ENCODE data around the gene BCL3. TPM values are rescaled to one million over a fixed set of nuclear protein-coding genes. Genes with fewer than 3 reads are reported as not detected.

Gene BCL3
- 10 to 100 TPM; 12.9 to 20.1 (median 16.7) TPM for total RNA-seq (2021; fragmentation: NEBNext Ultra II Directional; extraction: Animal tissue kit (Norgen Biotek cat#: 25700))
- long read RNA-seq, partial matches to known transcripts: 1 of 3 reads
- long read RNA-seq, other reads (novel, unspliced or antisense): 0 of 3 reads

GRCh38 chr19:44748426-44749254 is at the start of gene BCL3:
BCL3 (plus strand) TSS chr19:44748708; CDS start chr19:44748791, 83 bp downstream.
- no peak for DNase-seq
- Mint-ChIP-seq H3K4me3 (peak within 1 kb of the TSS; percentile 96), H3K4me1 (ENCODE audit: low read depth) (peaks cover 73% of the 10 kb centered on the region), H3K9me3 (no peaks in the 10 kb centered on the region), H3K27ac (peak within 1 kb of the TSS; percentile 87), H3K27me3 (ENCODE audit: insufficient read depth) (peaks cover 1% of the 10 kb centered on the region), H3K36me3 (ENCODE audit: low read depth) (peaks cover 19% of the 10 kb centered on the region)
- TF ChIP-seq CTCF (IDR thresholded peaks at IDR 0.05): no peak

- Mint-ChIP-seq H3K36me3 (ENCODE audit: low read depth) (no peaks in the 10 kb centered on the region), H3K4me3 (no peak overlapping the region), H3K4me1 (ENCODE audit: low read depth) (no peaks in the 10 kb centered on the region), H3K27ac (no peak overlapping the region), H3K27me3 (ENCODE audit: insufficient read depth) (no peaks in the 10 kb centered on the region; the same call in 1 of the 2 replicates), H3K9me3 (no peaks in the 10 kb centered on the region)
- DNase-seq: no peak
- no peak for TF ChIP-seq CTCF (IDR thresholded peaks at IDR 0.05)
Observed at GRCh38 chr19:44700547-44700946, 48.0 kb upstream of the BCL3 start.

GRCh38 chr19:44701228-44701627 is 47.3 kb upstream of the BCL3 start:
- no peaks in the 10 kb centered on the region; the same call in 1 of the 2 replicates for H3K27me3 Mint-ChIP-seq (ENCODE audit: insufficient read depth)
- DNase-seq: no peak
- no peak overlapping the region for H3K27ac Mint-ChIP-seq
- H3K4me3 Mint-ChIP-seq: no peak overlapping the region
- no peak for TF ChIP-seq CTCF (IDR thresholded peaks at IDR 0.05)
- H3K36me3 Mint-ChIP-seq (ENCODE audit: low read depth): no peaks in the 10 kb centered on the region
- no peaks in the 10 kb centered on the region for H3K4me1 Mint-ChIP-seq (ENCODE audit: low read depth)
- H3K9me3 Mint-ChIP-seq: no peaks in the 10 kb centered on the region

GRCh38 chr19:44702551-44703176 is 45.8 kb upstream of the BCL3 start:
- Mint-ChIP-seq H3K4me3 (no peak overlapping the region), H3K27me3 (ENCODE audit: insufficient read depth) (no peaks in the 10 kb centered on the region; the same call in 1 of the 2 replicates), H3K27ac (no peak overlapping the region), H3K4me1 (ENCODE audit: low read depth) (no peaks in the 10 kb centered on the region), H3K36me3 (ENCODE audit: low read depth) (no peaks in the 10 kb centered on the region), H3K9me3 (no peaks in the 10 kb centered on the region)
- no peak for DNase-seq
- no peak for TF ChIP-seq CTCF (IDR thresholded peaks at IDR 0.05)

GRCh38 chr19:44703336-44704078 is 45.0 kb upstream of the BCL3 start:
- H3K4me3 Mint-ChIP-seq: no peak overlapping the region
- no peak for DNase-seq
- H3K27me3 Mint-ChIP-seq (ENCODE audit: insufficient read depth): no peaks in the 10 kb centered on the region; the same call in 1 of the 2 replicates
- TF ChIP-seq CTCF (IDR thresholded peaks at IDR 0.05): no peak
- no peak overlapping the region for H3K27ac Mint-ChIP-seq
- H3K4me1 Mint-ChIP-seq (ENCODE audit: low read depth): no peaks in the 10 kb centered on the region
- no peaks in the 10 kb centered on the region for H3K36me3 Mint-ChIP-seq (ENCODE audit: low read depth)
- H3K9me3 Mint-ChIP-seq: no peaks in the 10 kb centered on the region
